Limb (tissue), 2 donors: ENCODE results near the gene SUSD1.

ENCODE experiments used
- DNase-seq, 2 donors: peaks; one replicate each; pipeline ENCODE4 v3.0.0-alpha.2; 2016; ENCODE audit errors: extremely low spot score in 2 of 2

SUSD1 gene

DNA sequence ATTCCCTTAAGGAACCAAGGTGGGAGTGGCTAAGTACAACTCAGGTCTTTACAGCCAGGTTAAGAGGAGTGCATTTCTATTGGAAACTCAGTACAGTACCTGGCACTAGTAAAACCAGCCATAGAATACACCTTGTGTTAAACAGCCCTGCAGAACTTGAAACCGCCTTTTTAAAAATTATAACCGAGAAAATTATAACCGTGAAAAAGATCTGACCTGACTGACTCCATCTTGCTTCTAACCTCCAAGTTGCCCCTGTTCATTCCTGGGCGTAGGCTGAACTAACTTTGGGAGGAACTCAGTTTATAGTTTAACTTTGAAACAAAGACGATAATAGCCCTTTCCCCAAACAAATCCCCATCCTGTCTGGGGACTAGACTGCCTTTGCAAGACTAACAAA is 132.3 kb downstream of the SUSD1 start:
- DNase-seq, result no peak

DNA sequence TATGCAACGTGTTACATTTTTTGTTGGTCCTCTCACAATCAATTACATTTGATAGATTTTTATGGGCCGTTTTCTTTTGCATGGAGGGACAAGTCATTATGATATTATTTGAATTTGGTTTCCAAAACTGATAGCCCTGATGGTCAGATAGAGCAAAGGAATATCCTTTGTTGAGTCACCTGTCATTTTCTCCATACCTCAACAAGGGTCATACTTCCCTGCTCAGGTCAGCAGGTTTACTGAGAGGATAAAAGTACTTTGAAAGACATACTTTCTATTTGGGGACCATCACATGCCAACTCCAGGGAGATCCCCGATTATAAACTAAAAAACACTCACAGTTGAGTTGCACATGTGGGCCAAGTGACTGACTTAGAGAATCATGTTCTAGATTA is 132.9 kb downstream of the SUSD1 start:
- DNase-seq, result no peak

DNA sequence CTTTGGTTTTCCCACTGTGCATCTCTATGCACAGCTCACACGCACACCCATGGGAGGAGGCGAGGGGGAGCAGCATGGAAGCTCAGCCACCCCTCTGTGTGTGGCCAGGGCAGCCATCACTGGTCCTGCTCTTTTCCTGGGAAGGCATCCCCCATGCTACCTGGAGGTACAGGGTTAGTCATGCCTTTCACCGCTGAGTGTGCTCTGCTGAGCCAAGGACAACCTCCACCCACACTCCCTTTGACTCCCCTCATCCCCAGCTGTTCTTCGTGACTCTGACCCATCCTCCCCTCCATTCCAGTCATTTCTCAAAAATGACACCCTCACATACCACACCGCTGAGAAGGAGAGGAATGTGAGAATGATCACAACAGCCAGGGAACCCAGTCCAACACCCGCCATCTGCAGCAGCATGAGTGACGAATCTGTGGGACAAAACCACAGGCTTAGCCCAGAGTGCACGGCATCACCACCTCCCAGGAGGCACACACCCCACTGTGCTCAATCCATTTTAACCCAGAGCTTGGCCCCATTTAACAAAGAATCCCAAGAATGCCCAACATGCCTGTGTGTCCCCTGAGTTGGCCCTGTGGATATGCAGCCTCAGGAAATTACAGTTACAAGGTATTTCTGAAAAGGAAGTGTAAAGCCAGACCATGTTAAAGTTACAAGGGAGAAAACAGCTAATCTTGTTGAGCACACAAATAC is 133.4 kb downstream of the SUSD1 start:
- DNase-seq, result peak; percentile 47 to 58

DNA sequence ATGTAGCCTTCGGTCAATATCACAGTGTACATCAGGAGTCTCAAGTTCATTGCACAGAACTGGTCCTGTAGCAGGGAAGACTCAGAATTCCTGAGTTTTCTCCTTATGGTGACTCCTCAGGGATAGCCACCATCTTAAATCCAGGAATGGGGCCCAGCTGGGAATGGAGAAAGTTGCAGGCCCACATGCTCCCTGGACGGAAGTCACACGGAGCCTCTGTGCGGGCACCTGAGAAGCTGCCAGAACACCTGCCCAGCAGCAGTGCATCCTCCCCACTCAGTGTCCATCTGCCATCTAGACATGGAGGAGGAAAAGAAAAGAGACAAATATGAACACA is 133.9 kb downstream of the SUSD1 start:
- no peak for DNase-seq

DNA sequence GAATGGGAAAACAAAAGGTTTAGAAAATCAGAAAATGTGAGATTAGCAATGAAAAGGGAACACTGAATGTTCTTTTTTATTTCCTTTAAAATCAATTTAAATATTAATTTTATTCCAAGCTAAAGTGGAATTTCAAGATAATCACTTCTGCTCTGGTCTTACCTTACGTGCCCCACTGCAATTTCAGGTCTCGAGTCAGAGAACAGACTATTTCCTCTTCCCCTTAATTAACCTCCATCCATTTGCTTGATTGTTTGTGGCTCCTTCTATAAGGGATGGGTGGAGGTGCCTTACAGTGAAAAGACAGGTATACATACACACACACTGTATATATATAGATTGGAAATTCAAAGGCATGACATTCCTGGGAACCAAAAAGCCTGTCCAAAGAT is 137.1 kb downstream of the SUSD1 start:
- DNase-seq, result no peak

DNA sequence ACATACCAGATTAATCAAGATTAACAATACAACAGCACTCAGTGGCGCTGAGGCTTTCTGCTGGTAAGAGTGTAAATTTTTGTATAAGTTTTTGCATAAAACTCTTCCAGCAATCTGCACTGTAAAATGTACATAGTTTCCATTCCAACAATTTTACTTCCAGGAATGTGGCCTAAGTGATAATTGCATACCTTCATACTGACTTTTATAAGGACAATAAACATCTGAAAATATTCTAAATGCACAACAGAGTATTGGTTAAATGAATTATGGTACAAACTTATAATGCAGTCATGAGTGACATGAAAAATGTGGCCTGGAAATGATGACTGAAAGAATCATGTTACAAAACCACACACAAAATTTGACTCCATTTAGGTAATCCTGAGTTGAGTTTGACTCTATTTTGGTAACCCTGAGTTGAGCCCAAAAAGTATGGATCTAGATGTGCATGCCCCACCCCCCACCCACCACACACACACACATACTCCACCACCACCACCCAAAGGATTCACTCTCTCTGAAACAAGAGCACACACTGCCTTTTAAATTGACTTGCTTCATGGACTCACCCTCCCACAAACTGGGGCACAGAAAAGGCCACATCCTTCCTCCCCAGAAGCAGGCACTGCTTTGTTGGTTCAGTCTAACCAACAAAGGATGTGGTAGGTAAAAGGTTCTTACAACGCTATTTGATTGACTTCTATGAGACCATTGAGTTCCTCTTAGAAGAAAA is 137.6 kb downstream of the SUSD1 start:
- no peak for DNase-seq

DNA sequence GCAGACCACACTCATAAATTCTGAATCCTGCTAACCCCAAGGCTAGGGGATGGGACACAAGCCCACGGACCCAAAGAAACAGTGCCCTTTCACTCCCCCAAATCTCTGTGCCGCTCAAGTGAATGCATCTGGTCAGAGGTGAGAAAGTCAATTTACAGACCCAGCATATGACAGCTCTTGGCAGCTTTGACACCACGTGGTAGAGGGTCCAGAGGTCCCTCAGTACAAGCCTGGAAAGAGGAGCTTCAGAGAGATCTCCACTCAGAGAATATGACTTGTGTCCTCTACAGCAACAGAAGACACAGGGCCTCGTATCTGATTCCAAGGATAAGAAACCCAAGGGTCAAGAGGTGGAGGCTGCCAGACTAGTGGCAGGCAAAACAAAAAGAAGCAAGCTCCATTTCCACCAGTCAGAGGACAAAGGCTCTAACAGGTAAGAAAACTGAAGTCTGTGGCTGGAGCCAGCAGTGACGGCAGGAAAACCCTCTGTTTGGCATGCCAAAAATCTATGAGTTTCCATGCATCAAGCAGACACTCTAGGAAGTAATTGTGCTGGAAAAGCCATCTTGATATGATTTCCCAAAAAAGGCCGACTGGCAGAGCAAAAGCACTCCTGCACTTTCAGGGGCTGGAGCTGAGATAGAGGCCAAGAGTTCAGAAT is 139.8 kb downstream of the SUSD1 start:
- no peak for DNase-seq

DNA sequence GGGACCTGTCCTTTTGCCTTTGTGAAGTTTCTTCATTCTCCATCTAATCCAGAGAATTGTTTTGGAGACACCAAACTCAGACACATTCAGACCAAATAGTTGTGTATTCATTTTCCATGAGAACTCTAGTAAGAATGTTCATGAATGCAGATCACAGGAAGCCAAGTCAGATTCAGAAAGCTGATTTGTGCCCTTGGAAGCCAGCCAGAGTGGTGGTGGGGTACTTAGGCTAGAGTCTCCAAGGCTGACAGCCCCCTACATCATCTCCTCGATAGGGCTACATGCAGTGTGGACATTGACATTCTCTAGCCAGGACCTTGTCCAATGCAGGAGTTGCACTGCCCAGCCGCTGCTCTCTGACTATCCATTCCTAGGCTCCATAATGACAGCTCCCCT is 140.9 kb downstream of the SUSD1 start:
- no peak for DNase-seq

DNA sequence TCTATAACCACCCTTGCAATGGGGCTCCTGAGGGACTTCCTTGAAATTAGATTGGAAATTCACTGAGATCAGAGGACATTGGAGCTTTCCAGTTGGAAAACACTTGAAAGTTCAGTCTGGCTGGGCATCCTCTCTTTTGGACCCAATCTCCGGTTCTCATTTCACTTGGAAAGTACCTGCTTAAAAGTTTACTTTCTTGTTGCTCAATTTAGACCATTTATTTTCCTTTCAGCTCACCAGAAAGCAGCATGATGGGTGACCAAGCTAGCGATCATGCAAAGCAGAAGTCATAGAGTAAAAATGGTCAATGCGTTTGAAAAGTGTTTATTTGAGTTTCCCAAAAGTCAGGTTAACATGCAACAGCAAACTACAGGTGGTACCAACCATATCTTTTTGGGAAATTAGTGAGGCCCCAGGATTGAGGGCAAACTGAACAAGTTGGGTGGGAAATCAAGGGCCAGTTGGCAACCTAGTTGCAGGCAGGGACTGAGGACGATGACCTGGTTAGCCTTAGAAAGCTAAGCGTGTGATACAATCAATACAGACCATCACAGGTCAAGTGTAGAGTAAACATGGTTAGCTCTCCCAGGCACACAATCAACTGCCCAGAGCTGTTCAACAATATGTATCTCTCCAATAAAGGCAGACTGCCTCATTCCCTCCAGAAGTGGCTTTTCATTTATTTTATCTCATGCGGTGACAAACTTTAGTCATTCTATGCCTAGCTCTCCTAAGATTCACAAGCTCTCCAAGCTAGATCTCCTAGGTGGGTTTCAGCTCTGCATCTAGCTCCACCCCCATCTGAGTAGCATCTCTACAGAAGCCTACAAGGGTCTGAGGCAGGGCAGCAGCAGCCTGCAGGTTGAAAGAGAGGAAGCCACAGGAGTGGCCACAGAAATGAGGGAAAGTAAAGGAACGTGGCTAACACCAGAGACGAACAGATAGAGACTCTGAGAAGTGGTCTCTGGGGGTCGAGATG is 141.6 kb downstream of the SUSD1 start:
- DNase-seq, result no peak

DNA sequence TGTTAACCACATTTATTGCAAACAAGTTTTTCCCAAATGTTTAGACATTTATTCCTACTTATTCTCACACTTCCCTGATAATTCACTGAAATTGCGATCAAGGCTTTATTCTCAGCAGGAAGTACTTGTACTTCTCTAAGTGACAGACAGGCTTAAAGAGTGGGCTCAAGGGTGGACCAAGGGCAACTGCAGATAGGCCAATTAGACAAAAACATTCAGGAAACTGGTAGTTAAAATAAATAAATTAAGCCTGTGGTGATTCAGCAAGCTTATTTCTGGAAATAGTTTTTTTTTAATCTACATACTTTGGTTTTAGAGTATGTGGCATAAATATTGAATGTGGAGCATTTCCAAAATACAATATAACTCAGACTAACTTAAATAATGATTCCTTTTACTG is 142.4 kb downstream of the SUSD1 start:
- DNase-seq, result no peak

DNA sequence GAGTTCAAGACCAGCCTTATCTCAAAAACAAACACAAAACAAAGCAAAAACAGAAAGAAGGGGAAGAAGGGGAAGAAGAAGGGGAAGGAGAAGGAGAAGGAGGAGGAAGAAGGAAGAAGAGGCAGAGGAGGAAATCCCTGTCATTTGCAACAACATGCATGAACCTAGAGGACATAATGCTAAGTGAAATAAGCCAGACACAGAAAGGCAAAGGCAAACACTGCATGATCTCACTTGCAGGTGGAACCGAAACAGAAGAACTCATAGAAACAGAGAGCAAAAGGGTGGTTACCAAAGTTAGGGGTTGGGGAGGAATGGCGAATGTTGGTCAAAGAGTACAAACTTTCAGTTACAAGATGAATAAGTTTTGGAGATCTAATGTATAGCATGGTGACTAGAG is 143.1 kb downstream of the SUSD1 start:
- no peak for DNase-seq

DNA sequence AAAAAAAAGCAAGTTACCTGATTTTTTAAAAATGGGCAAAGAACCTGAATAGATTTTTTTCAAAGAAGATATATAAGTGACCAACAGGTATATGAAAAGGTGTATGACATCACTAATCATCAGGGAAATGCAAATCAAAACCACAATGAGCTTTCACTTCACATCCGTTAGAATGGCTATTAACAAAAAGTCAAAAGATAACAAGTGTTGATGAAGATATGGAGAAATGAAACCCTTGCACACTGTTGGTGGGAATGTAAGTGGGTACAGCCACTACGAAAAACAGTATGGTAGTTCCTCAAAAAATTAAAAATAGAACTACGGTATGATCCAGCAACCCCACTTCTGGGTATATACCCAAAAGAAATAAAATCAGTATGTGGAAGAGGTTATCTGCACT is 143.7 kb downstream of the SUSD1 start:
- no peak for DNase-seq

DNA sequence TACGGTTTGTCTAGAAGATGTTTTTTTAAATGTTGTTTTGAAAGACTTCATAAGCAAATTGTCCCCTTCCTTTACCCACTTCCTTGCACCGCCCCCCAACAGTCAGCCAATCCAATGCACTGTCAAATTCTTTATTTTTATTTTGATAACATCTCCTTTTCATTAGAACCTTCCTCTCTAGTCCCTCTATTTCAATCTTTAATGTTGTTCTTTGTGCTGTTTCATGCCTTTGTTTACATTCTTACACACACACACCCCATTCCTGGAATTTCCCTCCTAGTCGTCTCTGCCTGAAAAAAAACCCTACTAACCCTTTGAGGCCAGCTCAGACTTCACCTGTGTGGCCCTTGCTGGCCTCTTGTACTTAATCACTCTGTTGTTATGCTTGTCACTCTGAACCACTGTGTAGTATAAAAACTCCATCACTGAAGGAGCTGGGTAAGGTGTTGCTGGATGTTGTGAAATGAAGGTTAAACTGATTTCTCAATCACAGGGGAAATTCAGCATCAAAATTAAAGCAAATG is 145.1 kb downstream of the SUSD1 start:
- no peak for DNase-seq

DNA sequence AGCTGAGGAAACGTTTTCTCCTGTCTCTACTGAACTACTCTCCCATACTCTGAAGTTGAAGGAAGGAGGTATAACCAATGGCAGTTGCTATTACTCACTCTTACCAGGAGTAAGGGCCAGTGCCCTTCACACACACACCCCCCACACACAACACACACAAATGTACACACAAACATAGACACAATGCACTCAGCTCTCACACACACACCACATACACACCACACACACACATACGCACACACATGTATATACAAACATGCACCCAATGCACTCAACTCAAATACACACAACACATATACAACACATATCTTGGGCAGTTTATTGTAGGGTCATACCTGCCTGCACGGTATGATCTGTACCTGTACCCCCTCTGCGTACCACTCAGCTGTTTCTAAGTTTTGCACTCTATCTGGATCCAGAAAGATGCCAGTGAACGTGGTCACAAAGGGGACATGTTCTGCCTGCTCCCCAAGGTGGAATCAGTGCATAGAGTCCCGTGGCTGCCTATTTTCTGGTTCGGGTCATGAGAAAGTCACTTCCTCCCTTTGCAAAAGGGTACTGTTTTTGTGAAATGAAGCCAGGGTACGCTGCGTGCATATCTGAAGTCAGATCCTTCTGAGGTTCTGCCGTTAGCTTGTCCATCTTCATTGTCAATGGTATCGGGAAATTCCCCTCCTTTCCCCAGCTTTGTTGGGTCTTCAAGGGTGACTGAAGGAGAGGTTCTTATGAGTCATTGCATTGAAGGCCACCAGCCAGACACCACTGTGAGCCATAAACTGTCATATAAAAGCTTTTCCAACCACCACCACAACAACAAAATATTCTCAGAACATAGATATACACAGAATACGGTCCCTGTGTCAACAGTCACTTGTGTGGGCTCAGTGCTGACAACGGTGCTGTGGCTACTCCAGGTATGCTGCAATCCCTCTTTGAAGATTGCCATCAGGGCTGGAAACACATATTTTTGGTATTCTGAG is 146.6 kb downstream of the SUSD1 start:
- no peak for DNase-seq

DNA sequence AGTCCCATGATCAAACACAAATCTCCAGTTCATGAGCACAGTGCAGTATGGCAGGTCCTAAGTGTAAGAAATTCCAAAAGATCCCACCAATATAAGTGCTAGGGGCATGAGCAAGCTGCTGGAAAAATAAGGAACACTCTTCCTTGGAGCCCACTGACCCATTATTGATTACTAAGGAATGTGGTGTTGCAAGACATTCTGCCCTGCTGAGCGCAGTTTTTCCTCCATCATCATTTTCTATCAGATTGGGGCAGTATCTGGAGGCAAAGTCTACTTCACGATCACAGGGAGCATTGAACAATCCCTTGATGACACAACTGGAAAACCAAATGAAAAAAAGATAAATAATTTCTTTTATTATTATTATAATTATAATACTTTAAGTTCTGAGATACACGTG is 149.2 kb downstream of the SUSD1 start:
- no peak for DNase-seq

DNA sequence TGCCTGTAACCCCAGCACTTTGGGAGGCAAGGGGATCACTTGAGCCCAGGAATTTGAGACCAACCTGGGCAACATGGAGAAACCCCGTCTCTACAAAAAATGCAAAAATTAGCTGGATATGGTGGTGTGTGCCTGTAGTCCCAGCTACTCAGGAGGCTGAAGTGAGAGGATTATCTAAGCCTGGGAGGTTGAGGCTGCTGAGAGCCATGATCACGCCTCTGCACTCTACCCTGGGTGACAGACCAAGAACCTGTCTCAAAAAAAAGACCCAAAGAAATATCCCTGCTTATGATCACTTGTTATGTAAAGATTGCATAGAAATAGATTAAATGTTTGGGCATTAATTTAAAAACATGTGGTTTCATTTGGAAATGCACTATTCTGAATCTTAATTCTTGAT is 153.4 kb downstream of the SUSD1 start:
- no peak for DNase-seq

DNA sequence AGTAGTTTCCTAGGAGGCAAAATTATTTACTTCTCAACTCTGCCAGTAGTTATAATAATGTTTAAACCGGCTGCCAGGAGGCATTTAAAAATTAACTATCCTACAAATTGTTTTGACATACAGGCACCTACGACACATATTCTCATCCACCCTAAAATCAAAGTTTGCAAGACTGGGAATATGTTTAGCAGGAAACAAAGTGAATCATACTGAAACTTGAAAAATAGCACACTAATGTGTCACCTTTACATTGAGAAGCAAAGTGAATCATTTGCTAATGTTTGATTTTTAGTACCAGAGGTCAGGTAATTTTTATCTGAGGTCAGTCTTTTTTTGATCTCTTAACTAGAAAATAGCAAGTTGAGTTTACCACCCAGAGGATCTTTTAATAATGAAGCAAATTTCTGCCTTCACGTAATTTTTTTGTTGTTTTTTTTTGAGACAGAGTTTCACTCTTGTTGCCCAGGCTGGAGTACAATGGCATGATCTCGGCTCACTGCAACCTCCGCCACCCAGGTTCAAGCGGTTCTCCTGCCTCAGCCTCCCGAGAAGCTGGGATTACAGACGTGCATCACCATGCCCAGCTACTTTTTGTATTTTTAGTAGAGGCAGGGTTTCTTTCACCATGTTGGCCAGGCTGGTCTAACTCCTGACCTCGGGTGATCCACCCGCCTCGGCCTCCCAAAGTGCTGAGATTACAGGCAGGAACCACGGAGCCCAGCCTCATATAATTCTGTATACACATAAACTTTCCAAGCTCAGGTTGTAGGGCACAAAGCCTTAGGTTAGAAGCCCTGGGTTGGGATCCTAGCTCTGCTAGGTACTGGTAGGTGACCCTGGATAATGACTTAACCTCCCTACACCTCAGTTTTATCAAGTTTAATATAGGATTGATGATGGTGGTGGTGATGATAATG is 154.2 kb downstream of the SUSD1 start:
- DNase-seq, result no peak

DNA sequence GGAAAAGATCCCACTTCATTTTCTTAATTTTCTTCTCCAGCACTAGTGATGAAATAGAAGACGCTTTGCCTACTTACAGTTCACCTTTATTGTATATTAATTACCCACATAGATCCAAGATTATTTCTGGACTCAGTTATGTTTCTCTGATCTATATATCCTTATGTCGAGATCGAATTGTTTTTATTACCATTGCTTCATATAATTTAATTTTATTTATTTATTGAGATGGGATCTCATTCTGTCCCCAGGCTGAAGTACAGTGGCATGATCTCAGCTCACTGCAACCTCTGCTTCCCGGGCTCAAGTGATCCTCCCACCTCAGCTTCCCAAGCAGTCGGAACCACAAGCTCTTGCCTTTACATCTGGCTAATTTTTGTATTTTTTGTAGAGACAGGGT is 157.2 kb downstream of the SUSD1 start:
- DNase-seq, result no peak

DNA sequence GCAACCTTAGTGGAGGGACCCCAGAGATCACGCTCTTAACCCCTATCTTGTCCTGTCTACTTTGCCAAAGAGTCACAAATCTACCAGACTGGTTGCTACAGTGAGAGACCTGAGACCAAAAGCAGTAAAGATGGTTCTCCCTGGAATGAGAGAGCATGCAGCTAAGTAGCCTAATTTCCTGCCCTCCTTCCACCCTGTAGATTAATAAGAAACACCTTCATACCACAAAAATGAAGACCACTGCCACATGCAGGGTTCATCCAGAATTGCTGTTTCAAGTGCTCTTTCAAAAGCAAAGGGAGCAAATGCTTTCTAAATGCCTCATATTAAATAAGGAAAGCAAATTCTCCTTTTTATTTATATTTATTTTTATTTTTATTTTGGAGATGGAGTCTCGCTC is 159.4 kb downstream of the SUSD1 start:
- DNase-seq, result no peak
